COLO829 (cell line): ENCODE data around the gene NSUN6.
"Not testable (repeated sequence)": the region's sequence is repeated elsewhere in the genome, so short reads cannot be mapped to it uniquely, and the experiment has no call there.

Experiments used
- DNase-seq: peaks from one replicate; pipeline ENCODE4 v3.0.0; 2012; ENCODE audit warnings: low spot score

Gene NSUN6

DNA sequence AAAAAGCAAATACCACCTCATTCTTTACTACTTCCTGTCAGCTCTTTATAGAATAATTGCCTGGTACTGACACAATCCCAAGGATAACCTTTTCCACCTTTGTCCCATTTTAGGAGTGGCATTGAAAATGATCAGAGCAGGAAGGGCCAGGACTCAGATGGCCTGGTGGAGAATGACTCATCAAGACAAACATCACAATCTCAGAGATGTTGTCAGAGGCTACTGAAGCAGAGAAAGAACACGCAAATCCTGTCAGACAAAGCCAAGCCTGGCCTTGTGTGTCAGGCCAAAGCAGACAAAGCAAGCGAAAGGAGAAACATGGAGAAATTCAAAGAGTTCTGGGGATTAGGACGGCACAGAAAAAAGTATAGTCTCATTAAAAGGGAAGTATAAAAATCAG lies 40.9 kb downstream of the NSUN6 start:
- no peak for DNase-seq

DNA sequence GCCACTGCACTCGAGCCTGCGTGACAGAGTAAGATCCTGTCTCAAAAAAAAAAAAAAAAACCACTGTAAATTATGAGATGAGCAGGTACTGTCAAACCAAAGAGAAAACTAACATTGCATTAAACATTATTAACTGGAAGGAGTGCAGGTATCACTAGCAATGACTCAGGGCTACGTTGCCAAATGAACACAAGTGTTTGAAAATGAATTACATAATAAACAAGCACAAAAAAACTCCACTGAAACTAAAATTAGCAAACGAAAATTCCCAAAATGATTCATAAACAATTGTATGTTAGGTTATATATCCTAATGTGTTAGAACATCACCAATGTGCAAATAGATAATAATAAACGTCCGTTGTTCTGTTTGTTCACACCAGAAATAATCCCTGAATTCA lies 42.8 kb downstream of the NSUN6 start:
- DNase-seq: no peak

DNA sequence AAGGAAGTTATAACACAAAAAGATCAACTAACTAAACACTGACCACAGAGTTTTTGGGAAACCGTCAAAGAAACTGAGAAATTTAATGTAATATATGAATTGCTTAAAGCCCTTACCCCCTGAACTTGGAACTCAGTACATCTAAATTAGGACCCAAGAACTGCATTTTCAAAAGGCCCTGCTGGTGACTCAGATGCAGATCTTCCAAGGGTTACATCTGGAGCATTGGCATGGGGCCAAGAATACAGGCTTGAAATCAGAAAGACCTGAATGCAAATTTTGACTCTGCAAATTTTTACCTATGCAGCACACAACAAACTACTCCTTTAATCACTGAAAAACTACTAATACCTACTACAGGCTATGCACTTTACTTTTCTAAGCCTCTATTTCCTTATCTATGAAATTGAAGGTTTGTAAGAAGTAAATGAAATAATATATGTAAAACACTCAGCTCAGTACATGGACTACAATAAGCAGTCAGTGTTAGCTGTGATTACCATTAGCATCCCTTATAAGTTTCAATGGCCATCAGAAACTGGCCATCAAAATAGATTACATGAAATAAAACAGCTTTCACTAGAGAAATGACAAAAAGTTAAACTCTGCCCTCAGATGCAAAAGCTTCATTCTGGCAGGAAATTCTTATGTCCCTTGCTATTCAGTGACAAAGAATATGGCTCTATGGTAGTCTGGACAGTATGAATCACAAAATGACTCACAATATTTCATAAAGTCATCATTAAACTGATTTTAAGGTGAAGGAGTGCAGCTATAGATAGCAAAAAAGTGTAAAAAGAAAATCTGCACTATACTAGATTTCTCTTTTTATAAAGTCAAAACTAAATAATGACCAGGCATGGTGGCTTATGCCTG lies 43.6 kb downstream of the NSUN6 start:
- peak; percentile 40 for DNase-seq

DNA sequence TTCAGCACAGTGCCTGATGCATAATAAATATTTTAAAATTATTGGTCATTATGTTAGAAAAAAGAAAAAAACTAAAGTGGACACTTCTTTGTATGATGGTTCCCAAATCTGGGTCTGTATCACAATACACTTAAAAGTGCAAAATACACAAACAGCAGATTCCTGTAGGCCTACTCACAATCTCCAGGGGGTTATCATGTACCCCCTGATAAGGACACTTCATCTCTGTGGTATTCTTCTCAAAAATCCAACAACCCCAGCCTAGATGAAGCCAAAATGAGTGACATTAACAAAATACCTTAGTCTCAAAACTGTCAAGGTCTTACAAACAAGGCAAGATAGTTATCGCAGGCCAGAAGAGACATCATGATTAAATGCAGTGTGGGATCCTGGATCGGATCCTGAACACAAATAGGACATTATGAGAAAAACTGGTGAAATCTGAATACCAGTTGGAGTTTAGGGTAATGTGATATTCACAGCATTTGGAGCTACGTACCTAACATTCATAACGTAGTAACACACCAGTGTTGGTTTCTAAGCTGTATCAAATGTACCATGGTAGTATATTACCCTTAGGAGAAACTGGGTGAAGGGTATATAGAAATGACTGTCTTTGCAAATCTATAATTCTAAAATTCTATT lies 45.2 kb downstream of the NSUN6 start:
- no peak for DNase-seq

DNA sequence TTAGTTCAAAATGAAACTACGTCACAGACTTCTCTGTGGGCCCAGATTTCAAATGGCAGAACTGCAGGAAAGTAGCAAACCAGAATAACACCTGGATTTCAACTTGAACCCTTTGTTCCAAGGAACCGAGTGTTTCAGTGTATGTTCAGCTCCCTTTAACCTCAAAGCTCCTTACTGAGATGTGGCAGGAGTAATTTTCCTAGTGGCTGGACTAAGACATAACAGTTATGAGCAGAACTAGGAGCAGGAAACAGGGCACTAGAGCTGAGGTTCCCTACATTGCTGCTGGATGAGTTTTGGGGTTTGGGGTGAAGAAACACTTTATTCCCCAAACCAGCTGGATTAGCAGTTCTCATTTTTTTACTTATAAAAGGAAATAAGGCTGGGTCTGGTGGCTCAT lies 50.1 kb downstream of the NSUN6 start:
- no peak for DNase-seq

DNA sequence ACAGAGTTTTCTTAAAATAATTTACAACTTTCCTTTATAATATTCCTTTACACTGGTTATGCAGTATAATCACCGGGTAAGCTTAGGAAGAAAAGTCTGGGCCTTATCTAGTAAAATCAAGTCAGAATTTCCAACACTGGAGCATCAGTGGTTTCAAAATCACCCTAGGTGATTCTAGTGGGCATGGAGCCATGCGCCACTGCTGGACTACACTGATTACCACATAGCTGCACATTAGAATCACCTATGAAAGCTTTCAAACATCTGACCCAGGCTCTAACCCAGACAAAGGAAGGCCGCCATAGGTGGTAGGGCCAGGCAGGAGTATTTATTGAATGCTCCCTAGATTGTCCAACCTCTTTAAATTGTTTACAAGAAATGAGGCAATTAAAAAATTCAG lies 52.0 kb downstream of the NSUN6 start:
- DNase-seq: no peak

DNA sequence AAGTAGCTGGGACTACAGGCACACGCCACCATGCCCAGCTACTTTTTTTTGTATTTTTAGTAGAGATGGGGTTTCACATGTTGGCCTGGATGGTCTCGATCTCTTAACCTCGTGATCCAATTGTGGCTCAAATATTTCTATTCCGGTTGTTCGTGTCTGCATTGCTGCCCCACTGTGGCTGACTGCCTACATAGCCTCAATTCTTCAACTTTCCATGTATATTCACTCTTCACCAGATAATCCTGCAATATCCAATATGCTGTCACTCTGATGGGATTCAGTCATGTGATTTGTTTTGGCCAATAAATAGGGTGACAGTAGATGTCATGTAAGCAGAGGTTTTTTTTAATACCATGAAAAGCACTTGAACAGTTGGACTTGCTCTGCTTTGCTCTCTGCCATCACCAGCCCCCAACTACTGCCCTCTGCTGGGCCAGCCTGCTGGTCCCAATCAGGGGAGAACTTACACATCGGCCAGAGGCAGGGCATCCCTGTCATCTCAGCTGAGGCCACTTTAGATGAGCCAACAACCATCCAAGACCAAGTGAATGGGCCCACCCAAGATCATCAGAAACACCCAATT lies 56.7 kb downstream of the NSUN6 start:
- DNase-seq: no peak

DNA sequence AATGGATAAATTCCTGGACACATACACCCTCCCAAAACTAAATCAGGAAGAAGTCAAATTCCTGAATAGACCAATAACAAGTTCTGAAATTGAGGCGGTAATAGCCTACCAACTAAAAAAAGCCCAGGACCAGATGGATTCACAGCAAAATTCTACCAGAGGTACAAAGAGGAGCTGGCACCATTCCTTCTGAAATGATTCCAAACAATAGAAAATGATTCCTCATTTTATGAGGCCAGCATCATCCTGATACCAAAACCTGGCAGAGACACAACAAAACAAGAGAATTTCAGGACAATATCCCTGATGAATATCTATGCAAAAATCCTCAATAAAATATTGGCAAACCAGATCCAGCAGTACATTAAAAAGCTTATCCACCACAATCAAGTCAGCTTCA lies 60.2 kb downstream of the NSUN6 start:
- DNase-seq: not testable (repeated sequence)

DNA sequence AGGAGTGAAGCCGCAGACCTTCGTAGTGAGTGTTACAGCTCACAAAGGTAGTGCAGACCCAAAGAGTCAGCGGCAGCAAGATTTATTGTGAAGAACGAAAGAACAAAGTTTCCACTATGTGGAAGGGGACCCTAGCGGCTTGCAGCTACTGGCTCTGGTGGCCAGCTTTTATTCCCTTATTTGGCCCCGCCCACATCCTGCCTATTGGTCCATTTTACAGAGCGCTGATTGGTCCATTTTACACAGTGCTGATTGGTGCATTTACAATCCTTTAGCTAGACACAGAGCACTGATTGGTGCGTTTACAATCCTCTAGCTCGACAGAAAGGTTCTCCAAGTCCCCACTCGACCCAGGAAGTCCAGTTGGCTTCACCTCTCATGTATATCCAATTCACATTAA lies 64.8 kb downstream of the NSUN6 start:
- not testable (repeated sequence) for DNase-seq

DNA sequence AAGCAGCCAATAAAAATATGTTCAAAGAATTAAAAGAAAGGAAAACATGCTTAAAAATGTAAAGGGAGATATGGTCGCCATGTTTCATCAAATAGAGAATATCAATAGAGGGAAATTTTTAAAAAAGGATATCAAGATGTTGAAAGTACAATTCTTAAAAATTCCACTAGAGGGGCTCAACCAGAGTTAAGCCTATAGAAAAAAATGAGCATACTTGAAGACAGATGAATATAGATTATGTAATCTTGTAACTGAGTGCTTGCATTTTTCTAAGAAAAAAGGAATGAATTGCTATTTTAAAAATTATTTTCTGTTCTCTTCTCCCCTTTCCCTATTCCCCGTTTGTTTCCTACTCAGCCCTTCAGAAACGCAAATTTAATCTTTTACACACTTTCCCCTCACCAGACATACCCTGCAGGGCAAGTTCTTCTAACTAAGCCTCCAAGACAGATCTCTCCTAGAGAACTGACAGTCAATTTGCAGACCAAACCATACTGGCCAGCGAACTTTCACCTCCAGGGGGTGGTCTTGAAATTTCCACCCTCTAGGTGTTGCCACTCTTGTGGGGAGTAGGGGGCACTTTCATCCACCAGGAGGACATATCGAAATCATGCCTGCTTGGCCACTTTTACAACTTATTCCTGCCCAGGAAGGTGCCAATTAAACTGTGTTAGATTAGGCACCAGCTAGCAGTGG lies 67.7 kb downstream of the NSUN6 start:
- DNase-seq: no peak

DNA sequence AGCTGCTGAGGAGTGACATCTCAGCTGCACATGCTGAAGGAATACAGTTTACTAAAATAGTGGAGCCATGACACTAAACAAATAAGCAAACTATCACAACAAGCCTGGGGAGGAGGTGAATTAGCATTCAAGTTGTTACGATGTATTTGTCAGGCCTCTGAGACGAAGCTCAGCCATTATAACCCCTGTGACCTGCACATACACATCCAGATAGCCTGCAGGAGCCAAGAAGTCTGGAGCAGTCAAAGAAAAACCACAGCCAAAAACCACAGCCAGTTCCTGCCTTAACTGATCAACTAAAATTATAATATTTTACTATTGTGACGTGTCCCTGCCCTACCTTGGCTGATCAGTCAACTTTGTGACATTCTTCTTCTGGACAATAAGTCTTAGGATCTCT lies 68.6 kb downstream of the NSUN6 start:
- no peak for DNase-seq

DNA sequence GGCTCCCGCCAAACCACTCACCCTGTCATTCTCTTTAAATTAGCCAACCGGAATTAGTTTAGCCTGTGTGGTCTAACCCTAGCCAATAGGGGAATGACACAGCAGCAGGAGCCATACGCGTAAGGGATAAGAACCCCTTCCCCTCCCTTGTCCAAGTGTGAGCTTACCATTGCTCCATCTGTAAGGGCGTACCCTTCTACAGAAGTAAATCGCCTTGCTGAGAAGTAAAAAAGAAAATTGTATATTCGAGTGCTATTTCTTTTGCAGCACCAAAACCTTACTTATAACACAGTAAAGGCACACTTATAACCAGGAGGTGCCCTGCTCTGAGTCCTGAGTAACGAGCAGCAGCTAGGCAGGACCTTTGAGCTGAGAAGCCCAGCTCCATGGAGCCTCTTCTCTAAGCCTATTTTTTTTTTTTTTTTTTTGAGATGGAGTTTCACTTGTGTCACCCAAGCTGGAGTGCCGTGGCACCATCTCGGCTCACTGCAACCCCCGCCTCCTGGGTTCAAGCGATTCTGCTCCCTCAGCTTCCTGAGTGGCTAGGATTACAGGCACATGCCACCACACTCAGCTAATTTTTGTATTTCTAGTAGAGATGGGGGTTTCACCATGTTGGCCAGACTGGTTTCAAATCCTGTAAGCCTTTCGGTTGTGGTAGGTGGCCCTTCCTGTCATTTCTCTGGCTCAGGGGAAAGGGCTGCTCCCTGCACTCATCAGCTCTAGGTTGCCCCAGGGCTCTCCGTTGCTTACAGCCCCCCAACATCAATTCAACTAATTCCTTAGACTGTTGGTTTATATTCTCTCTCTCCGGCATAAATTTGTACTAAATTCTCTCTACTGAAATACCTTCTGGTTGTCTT lies 73.3 kb downstream of the NSUN6 start:
- DNase-seq: no peak

DNA sequence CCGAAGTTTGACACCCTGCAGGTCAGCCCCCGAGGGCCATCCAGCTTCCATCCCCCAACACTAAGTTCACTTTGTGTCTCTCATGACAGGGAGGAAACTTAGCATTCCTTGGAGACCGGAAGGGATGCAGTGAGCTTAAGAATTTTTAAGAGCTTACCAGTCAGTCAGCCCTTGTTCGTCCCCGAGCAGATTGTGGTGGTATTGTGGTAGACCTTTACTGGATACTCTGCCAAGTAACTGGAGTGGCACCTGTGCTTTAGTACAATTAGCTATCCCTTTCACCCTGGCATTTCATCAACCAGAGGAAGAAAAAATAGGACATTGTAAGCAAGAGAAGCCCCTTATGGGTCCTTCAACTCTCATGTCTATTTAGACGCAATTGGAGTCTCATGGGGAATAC lies 74.8 kb downstream of the NSUN6 start:
- no peak for DNase-seq

DNA sequence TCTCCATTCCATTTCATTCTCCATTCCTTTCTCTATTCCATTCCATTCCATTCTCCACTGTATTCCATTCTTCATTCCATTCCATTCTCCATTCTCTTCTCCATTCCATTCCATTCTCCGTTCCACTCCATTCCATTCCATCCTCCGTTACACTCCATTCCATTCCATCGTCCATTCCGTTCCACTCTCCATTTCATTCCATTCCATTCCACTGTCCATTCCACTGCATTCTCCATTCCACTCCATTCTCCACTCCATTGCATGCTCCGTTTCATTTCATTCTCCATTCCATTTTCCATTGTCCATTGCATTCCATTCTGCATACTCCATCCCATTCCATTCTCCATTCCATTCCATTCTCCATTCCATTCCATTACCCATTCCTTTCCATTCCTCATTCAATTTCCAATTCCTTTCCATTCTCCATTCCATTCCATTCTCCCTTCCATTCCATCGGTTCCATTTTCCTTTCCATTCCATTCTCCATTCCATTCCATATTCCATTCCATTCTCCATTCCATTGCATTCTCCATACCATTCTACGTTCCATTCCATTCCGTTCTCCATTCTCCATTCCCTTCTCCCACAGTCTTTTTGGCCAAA lies 78.3 kb downstream of the NSUN6 start:
- no peak for DNase-seq

DNA sequence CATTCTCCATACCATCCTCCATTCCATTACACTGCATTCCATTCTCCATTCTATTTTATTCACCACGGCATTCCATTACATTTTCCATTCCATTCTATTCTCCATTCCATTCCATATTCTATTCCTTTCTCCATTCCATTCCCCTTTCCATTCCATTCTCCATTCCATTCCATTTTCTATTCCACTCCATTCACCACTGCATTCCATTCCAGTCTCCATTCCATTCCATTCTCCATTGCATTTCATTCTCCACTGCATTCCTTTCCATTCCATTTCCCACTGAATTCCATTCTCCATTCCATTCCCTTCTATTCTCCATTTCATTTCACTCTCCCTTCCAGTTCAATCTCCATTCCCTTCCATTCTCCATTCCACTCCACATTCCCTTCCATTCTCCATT lies 79.6 kb downstream of the NSUN6 start:
- no peak for DNase-seq

DNA sequence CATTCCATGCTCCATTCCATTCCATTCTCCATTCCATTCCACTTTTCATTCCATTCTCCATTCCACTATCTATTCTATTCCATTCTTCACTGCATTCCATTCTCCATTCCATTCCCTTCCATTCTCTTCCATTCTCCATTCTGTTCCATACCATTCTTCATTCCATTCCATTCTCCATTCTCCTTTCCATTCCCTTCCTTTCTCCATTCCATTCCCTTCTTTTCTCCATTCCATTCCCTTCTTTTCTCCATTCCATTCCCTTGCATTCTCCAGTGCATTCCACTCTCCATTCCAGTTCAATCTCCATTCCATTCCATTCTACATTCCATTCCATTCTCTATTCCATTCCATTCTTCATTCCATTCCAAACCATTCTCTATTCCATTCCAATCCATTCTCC lies 80.3 kb downstream of the NSUN6 start:
- no peak for DNase-seq

DNA sequence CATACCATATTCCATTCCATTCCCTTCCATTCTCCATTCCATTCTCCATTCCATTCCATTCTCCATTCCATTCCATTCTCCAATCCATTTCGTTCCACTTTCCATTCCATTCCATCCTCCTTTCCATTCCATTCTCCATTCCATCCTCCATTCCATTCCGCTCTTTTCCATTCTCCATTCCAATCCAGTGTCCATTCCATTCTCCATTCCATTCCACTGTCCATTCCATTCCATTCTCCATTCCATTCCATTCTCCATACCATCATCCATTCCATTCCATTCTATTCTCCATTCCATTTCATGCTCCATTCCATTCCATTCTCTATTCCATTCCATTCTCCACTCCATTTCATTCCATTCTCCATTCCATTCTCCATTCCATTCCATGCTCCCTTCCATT lies 81.0 kb downstream of the NSUN6 start:
- not testable (repeated sequence) for DNase-seq

DNA sequence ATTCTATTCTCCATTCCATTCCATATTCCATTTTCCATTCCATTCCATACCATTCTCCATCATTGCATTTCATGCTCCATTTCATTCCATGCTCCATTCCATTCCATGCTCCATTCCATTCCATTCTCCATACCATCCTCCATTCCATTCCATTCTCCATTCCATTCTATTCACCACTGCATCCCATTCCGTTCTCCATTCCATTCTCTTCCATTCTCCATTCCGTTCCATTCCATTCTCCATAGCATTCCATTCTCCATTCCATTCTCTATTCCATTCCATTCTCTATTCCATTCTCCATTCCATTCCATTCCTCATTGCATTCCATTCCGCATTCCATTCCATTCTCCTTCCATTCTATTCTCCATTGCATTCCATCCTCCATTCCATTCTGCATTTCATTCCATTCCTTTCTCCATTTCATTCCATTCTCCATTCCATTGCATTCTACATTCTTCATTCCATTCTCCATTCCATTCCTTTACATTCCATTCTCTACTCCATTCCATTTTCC lies 84.0 kb downstream of the NSUN6 start:
- no peak for DNase-seq

DNA sequence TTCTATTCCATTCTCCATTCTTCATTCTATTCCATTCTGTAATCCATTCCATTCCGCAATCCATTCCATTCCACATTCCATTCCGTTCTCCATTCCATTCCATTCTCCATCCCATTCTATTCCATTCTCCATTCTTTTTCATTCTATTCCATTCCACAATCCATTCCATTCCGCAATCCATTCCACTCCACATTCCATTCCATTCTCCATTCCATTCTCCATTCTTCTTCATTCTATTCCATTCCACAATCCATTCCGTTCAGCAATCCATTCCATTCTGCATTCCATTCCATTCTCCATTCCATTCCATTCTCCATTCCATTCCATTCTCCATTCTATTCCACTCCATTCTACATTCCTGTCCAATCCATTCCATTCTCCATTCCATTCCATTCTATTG lies 85.2 kb downstream of the NSUN6 start:
- no peak for DNase-seq

DNA sequence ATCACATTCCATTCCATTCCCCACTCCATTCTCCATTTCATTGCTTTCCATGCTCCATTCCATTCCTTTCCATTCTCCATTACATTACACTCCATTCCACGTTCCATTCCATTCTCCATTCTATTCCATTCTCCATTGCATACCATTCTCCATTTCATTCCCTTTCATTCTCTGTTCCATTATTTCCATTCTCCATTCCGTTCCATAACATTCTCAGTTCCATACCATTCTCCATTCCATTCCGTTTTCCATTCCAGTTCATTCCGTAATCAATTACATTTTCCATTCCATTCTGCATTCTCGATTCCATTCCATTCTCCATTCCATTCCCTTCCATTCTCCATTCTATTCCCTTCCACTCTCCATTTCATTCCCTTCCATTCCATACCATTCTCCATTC lies 86.4 kb downstream of the NSUN6 start:
- DNase-seq: no peak
